GM12878 (cell line): ENCODE measurements around the gene SKAP1. TPM values are rescaled to one million over a fixed set of nuclear protein-coding genes. Genes with fewer than 3 reads are reported as not detected.

Experiments used
- ATAC-seq: fragments of 200-7000 bp; cut with Tn5 transposase; 3 replicates; pipeline ENCODE4 v1.9.1; 2020; ENCODE audit warnings: mild to moderate bottlenecking, moderate library complexity
- BruUV-seq: library from RNA; stranded (reverse); fragments of 400-500 nt; replicated peaks from 2 replicates; lab custom pipeline; 2021; lab: Mats Ljungman, UMichigan
- CTCF ChIA-PET: fragments of 300-600 bp; sonication (Branson Sonifier 250); formaldehyde crosslinking; extraction: SDS; loops from one replicate; lab custom pipeline; 2021; ENCODE audit warnings: inconsistent platforms; lab: Yijun Ruan, JAX
- POLR2A ChIA-PET: fragments of 350-600 bp; formaldehyde crosslinking; extraction: SDS; loops from one replicate; lab custom pipeline; 2021; ENCODE audit warnings: inconsistent platforms; lab: Charles Lee
- RAD21 ChIA-PET: fragments of 300-600 bp; sonication (Branson Sonifier 250); formaldehyde crosslinking; loops from one replicate; lab custom pipeline; 2023; ENCODE audit warnings: antibody characterized with exemption; ENCODE audit not compliant: unreplicated experiment; lab: Charles Lee
- SMC1A ChIA-PET: fragments of 300-600 bp; sonication (Branson Sonifier 250); formaldehyde crosslinking; loops from one replicate; lab custom pipeline; 2023; ENCODE audit not compliant: unreplicated experiment, uncharacterized antibody; lab: Charles Lee
- DNase-seq: peaks from one replicate; pipeline ENCODE4 v3.0.0-alpha.2; 2011; ENCODE audit warnings: low read depth, low spot score
- FAIRE-seq: peaks from 3 replicates; lab custom pipeline; 2011; peaks lifted over from hg19 to GRCh38; lab: Jason Lieb, UNC
- H2AFZ ChIP-seq: 2 replicates; pipeline ENCODE4 v1.6.0; 2011; ENCODE audit warnings: low read depth, low read length, control low read depth; ENCODE audit not compliant: control insufficient read depth
- H3K27ac ChIP-seq: 2 replicates; pipeline ENCODE4 v1.5.1; 2011; ENCODE audit warnings: control low read depth; ENCODE audit not compliant: control insufficient read depth, insufficient read depth
- H3K27me3 ChIP-seq, 2 experiments: replicated peaks in 1 of 2; 2 replicates each; pipeline versions ENCODE4 v1.6.0 to v1.6.1; 2011; ENCODE audit warnings: low read length in 1 of 2; ENCODE audit not compliant: control insufficient read depth in 2 of 2, insufficient read depth in 2 of 2
- H3K36me3 ChIP-seq, 2 experiments: 2 replicates each; pipeline ENCODE4 v1.5.1; 2011; ENCODE audit warnings: low read length in 1 of 2; ENCODE audit not compliant: control insufficient read depth in 2 of 2, insufficient read depth in 2 of 2
- H3K4me1 ChIP-seq: 2 replicates; pipeline ENCODE4 v1.6.1; 2011; ENCODE audit warnings: mild to moderate bottlenecking, low read length, moderate library complexity, mixed read lengths; ENCODE audit not compliant: control insufficient read depth, insufficient read depth
- H3K4me2 ChIP-seq: 2 replicates; pipeline ENCODE4 v1.6.0; 2011; ENCODE audit warnings: control low read depth; ENCODE audit not compliant: control insufficient read depth, insufficient read depth
- H3K4me3 ChIP-seq: fragments of 200-600 bp; sonication (generic); 2 replicates; pipeline ENCODE4 v1.5.1; 2016
- H3K79me2 ChIP-seq: 2 replicates; pipeline ENCODE4 v1.6.0; 2011; ENCODE audit warnings: low read length; ENCODE audit not compliant: control insufficient read depth, insufficient read depth
- H3K9ac ChIP-seq: 2 replicates; pipeline ENCODE4 v1.8.0; 2011; ENCODE audit warnings: low read length, control low read depth, mixed read lengths; ENCODE audit not compliant: control insufficient read depth, insufficient read depth
- H3K9me3 ChIP-seq: replicated peaks from 3 replicates; pipeline ENCODE4 v1.5.1; 2011; ENCODE audit warnings: mild to moderate bottlenecking, low read length; ENCODE audit not compliant: control insufficient read depth, insufficient read depth
- H4K20me1 ChIP-seq: 2 replicates; pipeline ENCODE4 v1.6.0; 2011; ENCODE audit not compliant: control insufficient read depth, insufficient read depth
- ATF7 ChIP-seq: fragments of 450-650 bp; IDR thresholded peaks from 2 replicates; pipeline ENCODE4 v1.6.1; 2016; ENCODE audit warnings: low read depth, mild to moderate bottlenecking
- HDAC6 ChIP-seq: fragments of 200-600 bp; sonication (generic); IDR thresholded peaks from one replicate; pipeline ENCODE4 v1.8.0; 2017; ENCODE audit warnings: antibody characterized with exemption; ENCODE audit not compliant: unreplicated experiment
- JUNB ChIP-seq: IDR thresholded peaks from 2 replicates; pipeline ENCODE4 v1.6.1; 2016; ENCODE audit warnings: antibody characterized with exemption, mild to moderate bottlenecking
- NFXL1 ChIP-seq: fragments of 450-650 bp; IDR thresholded peaks from 2 replicates; pipeline ENCODE4 v1.6.1; 2017; ENCODE audit warnings: antibody characterized with exemption, mild to moderate bottlenecking, borderline replicate concordance
- RAD21 ChIP-seq: IDR thresholded peaks from 2 replicates; pipeline ENCODE4 v1.6.1; 2011; ENCODE audit warnings: mild to moderate bottlenecking, low read depth, low read length, moderate library complexity; ENCODE audit not compliant: insufficient read depth
- SMC3 ChIP-seq: IDR thresholded peaks from 2 replicates; pipeline ENCODE4 v1.6.1; 2011; ENCODE audit warnings: low read length, improper control_type of control experiment, borderline replicate concordance
- TARDBP ChIP-seq: IDR thresholded peaks from 2 replicates; pipeline ENCODE4 v1.6.1; 2016; ENCODE audit warnings: borderline replicate concordance
- WRNIP1 ChIP-seq: IDR thresholded peaks from 2 replicates; pipeline ENCODE4 v1.6.1; 2011; ENCODE audit warnings: low read depth, low read length, improper control_type of control experiment, borderline replicate concordance
- WGBS: methylation state at CpG from one replicate; pipeline ENCODE4 v1.1.6; 2016; ENCODE audit warnings: low lambda C conversion rate; ENCODE audit not compliant: insufficient replicate concordance, insufficient coverage; ENCODE audit errors: missing lambda C conversion rate; 5-methylcytosine and 5-hydroxymethylcytosine counted together
- in situ Hi-C: fragments of 300-500 bp; cut with MboI; formaldehyde crosslinking; loops from 9 replicates; pipeline ENCODE4 v1.14.3; 2018; ENCODE audit warnings: mixed read lengths
- intact Hi-C: fragments of 100-400 bp; cut with micrococcal nuclease; formaldehyde crosslinking; loops from one replicate; pipeline ENCODE4 v1.14.2; 2022; ENCODE audit not compliant: unreplicated experiment
- polyA plus RNA-seq, 11 experiments: library from polyadenylated mRNA; depleted of rRNA in 4 of 11; unstranded in 6 of 11; stranded (reverse) in 5 of 11; fragments of >200 nt; fragmentation: Nextera tagmentation in 4 of 11; fragmentation: Illumina TruSeq in 1 of 11; extraction: Ambion mirVana in 4 of 11; extraction: Trizol in 1 of 11; gene quantifications; 1 replicate in 1 of 11; 2 replicates in 10 of 11; pipeline versions ENCODE4 v1.2.1 to v1.2.3, GENCODE V29; 2011 to 2016; ENCODE audit warnings: inconsistent platforms in 2 of 11, missing spikeins in 2 of 11, low read depth in 1 of 11
- total RNA-seq, 4 experiments: library from RNA; depleted of rRNA in 3 of 4; stranded (reverse); fragments of >200 nt in 3 of 4; fragmentation: Illumina TruSeq in 1 of 4; extraction: Trizol in 1 of 4; gene quantifications; 2 replicates each; pipeline versions ENCODE4 v1.2.1 to v1.2.3, GENCODE V29; 2013 to 2021
- TF ChIP-seq, protein P1 (sequence below): IDR thresholded peaks from 2 replicates; pipeline ENCODE4 v1.6.1; 2011; ENCODE audit warnings: borderline replicate concordance, low read depth, mild to moderate bottlenecking, moderate library complexity, low read length; ENCODE audit not compliant: insufficient read depth, poor library complexity, severe bottlenecking
- TF ChIP-seq, protein P2 (sequence below), 3 experiments: IDR thresholded peaks in 2 of 3; conservative IDR thresholded peaks in 1 of 3; 2 replicates each; pipeline ENCODE4 v1.5.1; 2011; ENCODE audit warnings: low read depth in 3 of 3, low read length in 3 of 3, mild to moderate bottlenecking in 3 of 3, control low read depth in 2 of 3, moderate library complexity in 2 of 3, inconsistent platforms in 1 of 3, mixed read lengths in 1 of 3; ENCODE audit not compliant: control insufficient read depth in 2 of 3, insufficient read depth in 1 of 3; ENCODE audit errors: extremely low read depth in 1 of 3
- TF ChIP-seq, protein P3 (sequence below): fragments of 450-650 bp; formaldehyde crosslinking; IDR thresholded peaks from 2 replicates; pipeline ENCODE4 v1.4.0; 2022; ENCODE audit warnings: mild to moderate bottlenecking, moderate library complexity

Gene SKAP1
- total and polyA plus RNA-seq, 10 of the 15 experiments (the other 5 are each of a cell fraction or from before 2014, with no cell fraction given), result 17.1 to 97.6 (median 35.9) TPM

DNA sequence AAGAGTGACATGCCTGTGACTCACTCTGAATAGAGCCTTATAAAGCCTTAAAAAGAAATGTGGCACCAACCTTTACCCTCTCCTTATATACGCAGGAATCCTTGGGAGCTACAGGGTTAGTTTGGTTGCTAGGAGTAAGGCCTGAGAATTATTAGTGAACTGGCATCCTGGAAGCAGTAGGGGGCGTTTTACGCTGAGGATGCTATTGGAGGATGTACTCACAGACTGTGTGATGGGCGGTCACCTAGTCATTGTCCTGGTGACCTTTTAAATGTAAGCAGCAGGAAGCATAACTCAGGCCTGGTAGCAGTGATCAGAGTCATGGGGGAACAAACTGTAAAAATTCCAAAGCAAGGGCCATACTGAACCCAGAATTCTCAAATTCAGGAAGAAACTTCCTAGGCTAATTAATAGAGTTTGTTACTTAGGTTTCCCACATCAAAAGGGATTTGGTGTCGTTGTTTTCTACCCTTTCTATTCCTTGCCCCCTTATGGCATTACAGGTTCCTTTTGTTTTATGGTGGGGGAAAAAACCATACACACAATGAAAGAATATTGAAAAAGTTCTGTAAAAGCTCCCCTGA lies 168.6 kb downstream of the SKAP1 start (continued):
- TF ChIP-seq, protein P1, sequence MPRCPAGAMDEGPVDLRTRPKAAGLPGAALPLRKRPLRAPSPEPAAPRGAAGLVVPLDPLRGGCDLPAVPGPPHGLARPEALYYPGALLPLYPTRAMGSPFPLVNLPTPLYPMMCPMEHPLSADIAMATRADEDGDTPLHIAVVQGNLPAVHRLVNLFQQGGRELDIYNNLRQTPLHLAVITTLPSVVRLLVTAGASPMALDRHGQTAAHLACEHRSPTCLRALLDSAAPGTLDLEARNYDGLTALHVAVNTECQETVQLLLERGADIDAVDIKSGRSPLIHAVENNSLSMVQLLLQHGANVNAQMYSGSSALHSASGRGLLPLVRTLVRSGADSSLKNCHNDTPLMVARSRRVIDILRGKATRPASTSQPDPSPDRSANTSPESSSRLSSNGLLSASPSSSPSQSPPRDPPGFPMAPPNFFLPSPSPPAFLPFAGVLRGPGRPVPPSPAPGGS, result no peak
- TF ChIP-seq JUNB (no peak), WRNIP1 (no peak), TARDBP (no peak), ATF7 (no peak), NFXL1 (no peak)

- H3K36me3 ChIP-seq, result no peaks in the 10 kb centered on the region
- ChIA-PET SMC1A (interaction anchor here (0.7 to 3.3 kb wide), 24 partner anchors 9 to 333 kb away, joined by 3 to 11 read pairs (median 4); partner anchors contain the start of gene HOXB5), RAD21 (interaction anchor here (0.6 to 9.4 kb wide), 14 partner anchors 10 to 334 kb away, joined by 3 to 89 read pairs (median 5); partner anchors contain the start of gene HOXB5), POLR2A (no interaction called here), CTCF (interaction anchor here (0.5 to 11.1 kb wide), 37 partner anchors 12 to 359 kb away, joined by 3 to 220 read pairs (median 4); partner anchors contain the start of genes HOXB5 and HOXB6)
- H3K9ac ChIP-seq, result no peak overlapping the region
- H3K9me3 ChIP-seq, result no peaks in the 10 kb centered on the region
- no peaks in the 10 kb centered on the region for H4K20me1 ChIP-seq
- H3K4me1 ChIP-seq, result no peaks in the 10 kb centered on the region
- H3K27me3 ChIP-seq, result no peaks in the 10 kb centered on the region
- no peak overlapping the region for H3K27ac ChIP-seq
- ATAC-seq (no peak), FAIRE-seq (no peak), DNase-seq (no peak)
- no TSS peak for BruUV-seq
- H3K79me2 ChIP-seq, result no peaks in the 10 kb centered on the region
- intact Hi-C loops (loop anchor here (5.0 to 10.0 kb wide), 3 partner anchors 48 to 358 kb away; partner anchors contain the start of gene HOXB8), in situ Hi-C loops (loop anchor here (5.0 kb wide), 1 partner anchor 338 kb away; no protein-coding TSS in a partner anchor)
- TF ChIP-seq, protein P2, sequence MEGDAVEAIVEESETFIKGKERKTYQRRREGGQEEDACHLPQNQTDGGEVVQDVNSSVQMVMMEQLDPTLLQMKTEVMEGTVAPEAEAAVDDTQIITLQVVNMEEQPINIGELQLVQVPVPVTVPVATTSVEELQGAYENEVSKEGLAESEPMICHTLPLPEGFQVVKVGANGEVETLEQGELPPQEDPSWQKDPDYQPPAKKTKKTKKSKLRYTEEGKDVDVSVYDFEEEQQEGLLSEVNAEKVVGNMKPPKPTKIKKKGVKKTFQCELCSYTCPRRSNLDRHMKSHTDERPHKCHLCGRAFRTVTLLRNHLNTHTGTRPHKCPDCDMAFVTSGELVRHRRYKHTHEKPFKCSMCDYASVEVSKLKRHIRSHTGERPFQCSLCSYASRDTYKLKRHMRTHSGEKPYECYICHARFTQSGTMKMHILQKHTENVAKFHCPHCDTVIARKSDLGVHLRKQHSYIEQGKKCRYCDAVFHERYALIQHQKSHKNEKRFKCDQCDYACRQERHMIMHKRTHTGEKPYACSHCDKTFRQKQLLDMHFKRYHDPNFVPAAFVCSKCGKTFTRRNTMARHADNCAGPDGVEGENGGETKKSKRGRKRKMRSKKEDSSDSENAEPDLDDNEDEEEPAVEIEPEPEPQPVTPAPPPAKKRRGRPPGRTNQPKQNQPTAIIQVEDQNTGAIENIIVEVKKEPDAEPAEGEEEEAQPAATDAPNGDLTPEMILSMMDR (IDR thresholded peaks at IDR 0.05 in 2 of 3, conservative IDR thresholded peaks at IDR 0.05 in 1 of 3; ENCODE audit: control insufficient read depth in 2 of 3, extremely low read depth in 1 of 3, insufficient read depth in 1 of 3, low read depth in 3 of 3, low read length in 3 of 3), result peak; percentile 47 to 62 (median 61)
- TF ChIP-seq RAD21, result peak; percentile 77
- TF ChIP-seq, protein P3, sequence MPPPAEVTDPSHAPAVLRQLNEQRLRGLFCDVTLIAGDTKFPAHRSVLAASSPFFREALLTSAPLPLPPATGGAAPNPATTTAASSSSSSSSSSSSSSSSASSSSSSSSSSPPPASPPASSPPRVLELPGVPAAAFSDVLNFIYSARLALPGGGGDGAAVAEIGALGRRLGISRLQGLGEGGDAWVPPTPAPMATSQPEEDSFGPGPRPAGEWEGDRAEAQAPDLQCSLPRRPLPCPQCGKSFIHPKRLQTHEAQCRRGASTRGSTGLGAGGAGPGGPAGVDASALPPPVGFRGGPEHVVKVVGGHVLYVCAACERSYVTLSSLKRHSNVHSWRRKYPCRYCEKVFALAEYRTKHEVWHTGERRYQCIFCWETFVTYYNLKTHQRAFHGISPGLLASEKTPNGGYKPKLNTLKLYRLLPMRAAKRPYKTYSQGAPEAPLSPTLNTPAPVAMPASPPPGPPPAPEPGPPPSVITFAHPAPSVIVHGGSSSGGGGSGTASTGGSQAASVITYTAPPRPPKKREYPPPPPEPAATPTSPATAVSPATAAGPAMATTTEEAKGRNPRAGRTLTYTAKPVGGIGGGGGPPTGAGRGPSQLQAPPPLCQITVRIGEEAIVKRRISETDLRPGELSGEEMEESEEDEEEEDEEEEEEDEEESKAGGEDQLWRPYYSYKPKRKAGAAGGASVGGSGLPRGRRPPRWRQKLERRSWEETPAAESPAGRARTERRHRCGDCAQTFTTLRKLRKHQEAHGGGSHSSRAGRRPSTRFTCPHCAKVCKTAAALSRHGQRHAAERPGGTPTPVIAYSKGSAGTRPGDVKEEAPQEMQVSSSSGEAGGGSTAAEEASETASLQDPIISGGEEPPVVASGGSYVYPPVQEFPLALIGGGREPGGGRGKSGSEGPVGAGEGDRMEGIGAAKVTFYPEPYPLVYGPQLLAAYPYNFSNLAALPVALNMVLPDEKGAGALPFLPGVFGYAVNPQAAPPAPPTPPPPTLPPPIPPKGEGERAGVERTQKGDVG (CRISPR knock-in tag), result no peak
- TF ChIP-seq SMC3, result peak; percentile 31; the same call in 1 of the 2 replicates
- TF ChIP-seq HDAC6, result no peak
- H3K4me2 ChIP-seq, result no peak overlapping the region
- H3K4me3 ChIP-seq, result no peak overlapping the region
- no peak overlapping the region for H2AFZ ChIP-seq
- WGBS, result 44% methylated on average over 3 of the region's 3 CpGs
These were observed 170.2 kb downstream of the SKAP1 start for GRCh38 chr17:48259694-48260291.
